ENCODE data around the gene TRPM4.

- TF ChIP-seq CTCF (tag by site-specific recombination; IDR thresholded peaks at IDR 0.05) (no peak), ZSCAN18 (tag by site-specific recombination; IDR thresholded peaks at IDR 0.05) (no peak), ZNF324 (tag by site-specific recombination; IDR thresholded peaks at IDR 0.05) (no peak), ZNF768 (tag by site-specific recombination; IDR thresholded peaks at IDR 0.05) (no peak), ZNF76 (tag by site-specific recombination; IDR thresholded peaks at IDR 0.05; ENCODE audit: borderline replicate concordance, low read depth) (no peak), ZNF48 (tag by site-specific recombination; IDR thresholded peaks at IDR 0.05) (no peak)
Observed at GRCh38 chr19:49216071-49216470, 58.5 kb downstream of the TRPM4 start.

All from HEK293 (cell line).